Memory B cell (primary cell): ENCODE data around the gene HNRNPL.
"Not testable (repeated sequence)": the region's sequence is repeated elsewhere in the genome, so short reads cannot be mapped to it uniquely, and the experiment has no call there.

Experiments
- ATAC-seq: fragments of 150-1000 bp; cut with Tn5 transposase; 2 replicates; pipeline ENCODE4 v1.10.0; 2021; ENCODE audit warnings: low read depth, mild to moderate bottlenecking, moderate library complexity
- DNase-seq, 2 donors: peaks; one replicate each; pipeline ENCODE4 v3.0.0; 2022; ENCODE audit warnings: low spot score in 2 of 2
- H3K27ac Mint-ChIP-seq: one replicate; pipeline ENCODE4 v1.8.0; 2022; ENCODE audit warnings: mild to moderate bottlenecking, moderate library complexity, mixed read lengths
- H3K27me3 Mint-ChIP-seq: one replicate; pipeline ENCODE4 v1.8.0; 2022; ENCODE audit warnings: mixed read lengths
- H3K36me3 Mint-ChIP-seq: one replicate; pipeline ENCODE4 v1.8.0; 2022; ENCODE audit warnings: mild to moderate bottlenecking, mixed read lengths
- H3K4me1 Mint-ChIP-seq: one replicate; pipeline ENCODE4 v1.8.0; 2022; ENCODE audit warnings: mixed read lengths
- H3K4me3 Mint-ChIP-seq: one replicate; pipeline ENCODE4 v1.8.0; 2022; ENCODE audit warnings: mild to moderate bottlenecking, moderate library complexity, mixed read lengths
- H3K9me3 Mint-ChIP-seq: one replicate; pipeline ENCODE4 v1.8.0; 2022; ENCODE audit warnings: mixed read lengths

The HNRNPL gene

GRCh38 chr19:38849860-38850435 is at the start of gene HNRNPL:
TSS of gene HNRNPL (minus strand) at chr19:38849986. CDS start at chr19:38849966, 20 bp downstream.
- Mint-ChIP-seq H3K27me3 (no peaks in the 10 kb centered on the region), H3K27ac (peak within 1 kb of the TSS; percentile 98), H3K4me3 (peak within 1 kb of the TSS; percentile 95), H3K4me1 (peaks cover 39% of the 10 kb centered on the region), H3K9me3 (no peaks in the 10 kb centered on the region), H3K36me3 (peaks cover 19% of the 10 kb centered on the region)
- DNase-seq (peak; percentile 99 to 100), ATAC-seq (peak; percentile 57)

GRCh38 chr19:38898788-38899446 is 49.1 kb upstream of the HNRNPL start:
- H3K36me3 Mint-ChIP-seq: peaks cover 8% of the 10 kb centered on the region
- peak overlapping the region; percentile 96 for H3K4me3 Mint-ChIP-seq
- no peak for ATAC-seq
- peaks cover 30% of the 10 kb centered on the region for H3K4me1 Mint-ChIP-seq
- peak overlapping the region; percentile 96 for H3K27ac Mint-ChIP-seq
- no peaks in the 10 kb centered on the region for H3K27me3 Mint-ChIP-seq
- H3K9me3 Mint-ChIP-seq: peaks cover 2% of the 10 kb centered on the region
- no peak for DNase-seq

GRCh38 chr19:38894968-38895367 is 45.2 kb upstream of the HNRNPL start:
- no peak for DNase-seq
- no peak for ATAC-seq
- H3K36me3 Mint-ChIP-seq: peaks cover 9% of the 10 kb centered on the region
- H3K27ac Mint-ChIP-seq: peak overlapping the region; percentile 77
- H3K9me3 Mint-ChIP-seq: no peaks in the 10 kb centered on the region
- H3K27me3 Mint-ChIP-seq: no peaks in the 10 kb centered on the region
- peaks cover 21% of the 10 kb centered on the region for H3K4me1 Mint-ChIP-seq
- H3K4me3 Mint-ChIP-seq: no peak overlapping the region

GRCh38 chr19:38893341-38893771 is 43.6 kb upstream of the HNRNPL start:
- Mint-ChIP-seq H3K27me3 (no peaks in the 10 kb centered on the region), H3K36me3 (peaks cover 12% of the 10 kb centered on the region), H3K9me3 (no peaks in the 10 kb centered on the region), H3K27ac (no peak overlapping the region), H3K4me1 (peaks cover 14% of the 10 kb centered on the region), H3K4me3 (no peak overlapping the region)
- DNase-seq (no peak), ATAC-seq (no peak)

- Mint-ChIP-seq H3K4me3 (no peak overlapping the region), H3K27me3 (no peaks in the 10 kb centered on the region), H3K9me3 (no peaks in the 10 kb centered on the region), H3K27ac (no peak overlapping the region), H3K4me1 (peaks cover 11% of the 10 kb centered on the region), H3K36me3 (peaks cover 12% of the 10 kb centered on the region)
- DNase-seq (no peak), ATAC-seq (no peak)
Observed at GRCh38 chr19:38892841-38893240, 43.1 kb upstream of the HNRNPL start.

- Mint-ChIP-seq H3K9me3 (no peaks in the 10 kb centered on the region), H3K36me3 (peaks cover 12% of the 10 kb centered on the region), H3K27ac (no peak overlapping the region), H3K4me3 (no peak overlapping the region), H3K4me1 (peaks cover 5% of the 10 kb centered on the region), H3K27me3 (no peaks in the 10 kb centered on the region)
- no peak for ATAC-seq
- no peak for DNase-seq
Observed at GRCh38 chr19:38891771-38892170, 42.0 kb upstream of the HNRNPL start.

GRCh38 chr19:38890686-38891085 is 40.9 kb upstream of the HNRNPL start:
- DNase-seq (no peak), ATAC-seq (no peak)
- Mint-ChIP-seq H3K4me1 (peaks cover 3% of the 10 kb centered on the region), H3K9me3 (no peaks in the 10 kb centered on the region), H3K27ac (no peak overlapping the region), H3K4me3 (no peak overlapping the region), H3K36me3 (peaks cover 10% of the 10 kb centered on the region), H3K27me3 (no peaks in the 10 kb centered on the region)

GRCh38 chr19:38889803-38890202 is 40.0 kb upstream of the HNRNPL start:
- Mint-ChIP-seq H3K27me3 (no peaks in the 10 kb centered on the region), H3K36me3 (peaks cover 12% of the 10 kb centered on the region), H3K9me3 (no peaks in the 10 kb centered on the region), H3K4me1 (peaks cover 3% of the 10 kb centered on the region), H3K4me3 (no peak overlapping the region), H3K27ac (no peak overlapping the region)
- DNase-seq (no peak), ATAC-seq (no peak)

- ATAC-seq: no peak
- no peak for DNase-seq
- Mint-ChIP-seq H3K27me3 (no peaks in the 10 kb centered on the region), H3K36me3 (peaks cover 9% of the 10 kb centered on the region), H3K27ac (no peak overlapping the region), H3K4me1 (no peaks in the 10 kb centered on the region), H3K9me3 (no peaks in the 10 kb centered on the region), H3K4me3 (no peak overlapping the region)
Observed at GRCh38 chr19:38888876-38889275, 39.1 kb upstream of the HNRNPL start.

GRCh38 chr19:38884691-38885090 is 34.9 kb upstream of the HNRNPL start:
- not testable (repeated sequence) for H3K27ac Mint-ChIP-seq, ATAC-seq, H3K4me3 Mint-ChIP-seq, H3K36me3 Mint-ChIP-seq, H3K9me3 Mint-ChIP-seq, H3K27me3 Mint-ChIP-seq, H3K4me1 Mint-ChIP-seq, DNase-seq

- Mint-ChIP-seq H3K9me3 (no peaks in the 10 kb centered on the region), H3K4me3 (no peak overlapping the region), H3K36me3 (peaks cover 6% of the 10 kb centered on the region), H3K4me1 (peaks cover 16% of the 10 kb centered on the region), H3K27ac (peak overlapping the region; percentile 31), H3K27me3 (no peaks in the 10 kb centered on the region)
- no peak for DNase-seq
- no peak for ATAC-seq
Observed at GRCh38 chr19:38883286-38883685, 33.5 kb upstream of the HNRNPL start.

- Mint-ChIP-seq H3K27me3 (no peaks in the 10 kb centered on the region), H3K27ac (peak overlapping the region; percentile 82), H3K4me3 (no peak overlapping the region), H3K4me1 (peaks cover 32% of the 10 kb centered on the region), H3K9me3 (no peaks in the 10 kb centered on the region), H3K36me3 (peaks cover 6% of the 10 kb centered on the region)
- DNase-seq (no peak), ATAC-seq (no peak)
Observed at GRCh38 chr19:38880882-38881609, 31.3 kb upstream of the HNRNPL start.

GRCh38 chr19:38880076-38880881 is 30.5 kb upstream of the HNRNPL start:
- H3K9me3 Mint-ChIP-seq: no peaks in the 10 kb centered on the region
- ATAC-seq (no peak), DNase-seq (no peak)
- peaks cover 33% of the 10 kb centered on the region for H3K4me1 Mint-ChIP-seq
- H3K36me3 Mint-ChIP-seq: peaks cover 6% of the 10 kb centered on the region
- H3K27me3 Mint-ChIP-seq: no peaks in the 10 kb centered on the region
- peak overlapping the region; percentile 82 for H3K27ac Mint-ChIP-seq
- no peak overlapping the region for H3K4me3 Mint-ChIP-seq

GRCh38 chr19:38879400-38879751 is 29.6 kb upstream of the HNRNPL start:
- Mint-ChIP-seq H3K4me1 (peaks cover 33% of the 10 kb centered on the region), H3K27me3 (no peaks in the 10 kb centered on the region), H3K27ac (no peak overlapping the region), H3K4me3 (no peak overlapping the region), H3K36me3 (peaks cover 4% of the 10 kb centered on the region), H3K9me3 (no peaks in the 10 kb centered on the region)
- DNase-seq (no peak), ATAC-seq (no peak)
